Measurements from ENCODE around the gene TAAR1. TPM values are rescaled to one million over a fixed set of nuclear protein-coding genes. Genes with fewer than 3 reads are reported as not detected.

Gene TAAR1
- polyA plus RNA-seq, 1 donor (not counting 4 experiments of a cell fraction or from before 2014, with no cell fraction given) = not detected

GRCh38 chr6:132675002-132675401 is 16.0 kb upstream of the TAAR1 start:
- TF ChIP-seq EZH2 (IDR thresholded peaks at IDR 0.05; ENCODE audit: low read length) = no peak
- no peak for TF ChIP-seq CTCF (optimal IDR thresholded peaks at IDR 0.05 in 1 of 3, IDR thresholded peaks at IDR 0.05 in 1 of 3, conservative IDR thresholded peaks at IDR 0.05 in 1 of 3; ENCODE audit: extremely low read depth in 1 of 3, insufficient read depth in 2 of 3, low read length in 3 of 3)
- no peak overlapping the region for H3K4me2 ChIP-seq (ENCODE audit: control insufficient read depth, extremely low read depth, insufficient read depth, low read depth, low read length)
- FAIRE-seq = no peak
- no peaks in the 10 kb centered on the region for H3K9me1 ChIP-seq (ENCODE audit: control insufficient read depth, extremely low read depth, insufficient read depth, low read length)
- dilution Hi-C loops (cut with MboI; ENCODE audit: extremely low pct_ligation_motif_present, low sequenced_read_pairs) = no loop called here
- no peaks in the 10 kb centered on the region for H3K9me3 ChIP-seq (ENCODE audit: control insufficient read depth, low read depth, low read length)
- H3K27ac ChIP-seq (ENCODE audit: control insufficient read depth, insufficient read depth, low read length) = no peak overlapping the region
- H3K4me1 ChIP-seq (ENCODE audit: control insufficient read depth, extremely low read depth, insufficient read depth, low read length) = no peaks in the 10 kb centered on the region
- no peaks in the 10 kb centered on the region for H3K79me2 ChIP-seq (ENCODE audit: control insufficient read depth, insufficient read depth, low read length)
- no peaks in the 10 kb centered on the region for H4K20me1 ChIP-seq (ENCODE audit: control insufficient read depth, extremely low read depth, insufficient read depth, low read length)
- no peak overlapping the region for H3K4me3 ChIP-seq (ENCODE audit: control insufficient read depth in 2 of 3, extremely low read depth in 1 of 3, insufficient read depth in 2 of 3, low read depth in 1 of 3, low read length in 3 of 3)
- H2AFZ ChIP-seq (ENCODE audit: control insufficient read depth, low read length) = no peak overlapping the region
- no peak overlapping the region for H3K9ac ChIP-seq (ENCODE audit: control insufficient read depth, extremely low read depth, insufficient read depth, low read length)
- no peaks in the 10 kb centered on the region for H3K27me3 ChIP-seq (ENCODE audit: control insufficient read depth, extremely low read depth, insufficient read depth, low read length)
- DNase-seq (ENCODE audit: low read depth, low spot score) = no peak
- H3K36me3 ChIP-seq (ENCODE audit: control insufficient read depth in 2 of 2, extremely low read depth in 1 of 2, insufficient read depth in 2 of 2, low read length in 2 of 2) = no peaks in the 10 kb centered on the region

GRCh38 chr6:132673376-132674094 is 14.6 kb upstream of the TAAR1 start:
- dilution Hi-C loops (cut with MboI; ENCODE audit: extremely low pct_ligation_motif_present, low sequenced_read_pairs) = no loop called here
- Histone ChIP-seq H3K79me2 (ENCODE audit: control insufficient read depth, insufficient read depth, low read length) (no peaks in the 10 kb centered on the region), H3K36me3 (ENCODE audit: control insufficient read depth in 2 of 2, extremely low read depth in 1 of 2, insufficient read depth in 2 of 2, low read length in 2 of 2) (no peaks in the 10 kb centered on the region), H3K9me3 (ENCODE audit: control insufficient read depth, low read depth, low read length) (no peaks in the 10 kb centered on the region), H3K27me3 (ENCODE audit: control insufficient read depth, extremely low read depth, insufficient read depth, low read length) (no peaks in the 10 kb centered on the region), H3K9ac (ENCODE audit: control insufficient read depth, extremely low read depth, insufficient read depth, low read length) (no peak overlapping the region), H3K4me2 (ENCODE audit: control insufficient read depth, extremely low read depth, insufficient read depth, low read depth, low read length) (no peak overlapping the region), H4K20me1 (ENCODE audit: control insufficient read depth, extremely low read depth, insufficient read depth, low read length) (no peaks in the 10 kb centered on the region), H3K27ac (ENCODE audit: control insufficient read depth, insufficient read depth, low read length) (no peak overlapping the region), H3K4me1 (ENCODE audit: control insufficient read depth, extremely low read depth, insufficient read depth, low read length) (no peaks in the 10 kb centered on the region), H3K9me1 (ENCODE audit: control insufficient read depth, extremely low read depth, insufficient read depth, low read length) (no peaks in the 10 kb centered on the region), H2AFZ (ENCODE audit: control insufficient read depth, low read length) (no peak overlapping the region), H3K4me3 (ENCODE audit: control insufficient read depth in 2 of 3, extremely low read depth in 1 of 3, insufficient read depth in 2 of 3, low read depth in 1 of 3, low read length in 3 of 3) (no peak overlapping the region)
- DNase-seq (ENCODE audit: low read depth, low spot score) = no peak
- TF ChIP-seq CTCF (optimal IDR thresholded peaks at IDR 0.05 in 1 of 3, IDR thresholded peaks at IDR 0.05 in 1 of 3, conservative IDR thresholded peaks at IDR 0.05 in 1 of 3; ENCODE audit: extremely low read depth in 1 of 3, insufficient read depth in 2 of 3, low read length in 3 of 3) (no peak), EZH2 (IDR thresholded peaks at IDR 0.05; ENCODE audit: low read length) (no peak)
- FAIRE-seq = no peak
